Heart right ventricle (tissue), 16 donors: ENCODE results near the gene PTGER3. TPM values are rescaled to one million over a fixed set of nuclear protein-coding genes. Genes with fewer than 3 reads are reported as not detected.

Source experiments
- ATAC-seq, 8 donors: fragments of 200-7000 bp; cut with Tn5 transposase; one replicate each; pipeline ENCODE4 v1.9.1; 2020; ENCODE audit warnings: mild to moderate bottlenecking in 8 of 8, moderate library complexity in 8 of 8, moderate number of reproducible peaks in 1 of 8
- DNase-seq, 2 donors: peaks; one replicate each; pipeline ENCODE4 v3.0.0-alpha.2; 2020
- H3K27ac ChIP-seq, 10 donors: fragments of 200-600 bp; sonication (generic) in 2 of 10; one replicate each; pipeline versions ENCODE4 v1.5.0 to v1.8.0; 2020 to 2022; ENCODE audit warnings: mild to moderate bottlenecking in 3 of 10
- H3K27me3 ChIP-seq, 7 donors: fragments of 200-600 bp; one replicate each; pipeline ENCODE4 v1.8.0; 2021 to 2022; ENCODE audit warnings: mild to moderate bottlenecking in 2 of 7
- H3K36me3 ChIP-seq, 9 donors: fragments of 200-600 bp; sonication (generic) in 1 of 9; one replicate each; pipeline versions ENCODE4 v1.5.0 to v1.8.0; 2020 to 2022; ENCODE audit warnings: mild to moderate bottlenecking in 2 of 9
- H3K4me1 ChIP-seq, 9 donors: fragments of 200-600 bp; sonication (generic) in 1 of 9; one replicate each; pipeline versions ENCODE4 v1.5.0 to v1.8.0; 2020 to 2022; ENCODE audit warnings: mild to moderate bottlenecking in 4 of 9
- H3K4me3 ChIP-seq, 10 donors: fragments of 200-600 bp; sonication (generic) in 2 of 10; one replicate each; pipeline versions ENCODE4 v1.5.0 to v1.8.0; 2020 to 2022; ENCODE audit warnings: mild to moderate bottlenecking in 7 of 10, moderate library complexity in 2 of 10
- H3K9me3 ChIP-seq, 11 donors: fragments of 200-600 bp in 10 of 11; sonication (generic) in 2 of 11; one replicate each; pipeline versions ENCODE4 v1.5.0 to v1.8.0; 2013 to 2022; ENCODE audit warnings: mild to moderate bottlenecking in 2 of 11, control low read depth in 1 of 11, moderate library complexity in 1 of 11
- WGBS, 2 donors: extraction: QIAGEN DNeasy Blood & Tissue Kit; methylation state at CpG; one replicate each; pipeline ENCODE4 v1.1.7; 2013; ENCODE audit warnings: inconsistent platforms in 1 of 2; 5-methylcytosine and 5-hydroxymethylcytosine counted together
- intact Hi-C, 10 donors: fragments of 100-400 bp; cut with DNase I; formaldehyde crosslinking; loops; one replicate each; pipeline versions ENCODE4 v1.11.1 to v1.14.2; 2022
- polyA plus RNA-seq, 2 donors: library from polyadenylated mRNA; stranded (reverse); fragments of 200-250 nt; gene quantifications; one replicate each; pipeline ENCODE4 v1.2.3, GENCODE V29; 2013
- total RNA-seq, 10 donors: library from RNA; stranded (reverse); fragmentation: NEBNext Ultra II Directional in 3 of 10; extraction: Animal tissue kit (Norgen Biotek cat#: 25700) in 3 of 10; gene quantifications; one replicate each; pipeline versions ENCODE4 v1.2.1 to v1.2.4, GENCODE V29; 2021 to 2023
- TF ChIP-seq, protein P1 (sequence below), 9 donors: fragments of 200-600 bp; sonication (generic) in 2 of 9; IDR thresholded peaks; one replicate each; pipeline versions ENCODE4 v1.5.0 to v1.8.0; 2021 to 2022; ENCODE audit warnings: antibody characterized with exemption in 9 of 9, mild to moderate bottlenecking in 5 of 9, moderate library complexity in 1 of 9
- donor health status: Arrhythmogenic right ventricular cardiomyopathy.
- donor health status: ischemic (EF 13 %, LVEDD 7.1; RV severe dilation, severe dysfunction).
- donor health status: healthy with polysubstance abuse.
- donor health status: DM: no; HTN: yes; CAD: no.
- donor health status: DM: no; HTN: no; CAD: no.
- donor health status: ischemic (EF 25% LVEDD 6.9; RV normal size, moderate dysfunction).
- donor health status: ischemic (EF 25% LVEDD 5.7; RV mildly dilated, moderate dysfunction).
- donor health status: healthy.
- donor health status: DM: yes; HTN: yes; CAD: no.
- donor health status: Ischemic cardiomyopathy.
- donor health status: ischemic (EF 35%, LVEDD 5.7; RV mildly dilated, moderate dysfunction).
- donor health status: nonischemic (EF 11% LVEDD 7.7; RV severe dilation, severe dysfunction).
- donor health status: DM: yes; HTN: yes; CAD: no.
- donor health status: PGD.
- donor health status: ischemic (EF 29% LVEDD 5.4; RV normal size, mild dysfunction).
- donor health status: nonischemic (EF 23%, LVEDD 6.1; RV moderate dilation, normal function).

PTGER3 gene
- total and polyA plus RNA-seq, 12 donors: 0.11 to 4.6 (median 1.0) TPM

- WGBS, 2 donors: 81 to 84% methylated on average over 2 of the region's 2 CpGs
- Histone ChIP-seq H3K9me3 (no peaks in the 10 kb centered on the region), H3K27me3 (peaks cover 0 to 7% (median 0%) of the 10 kb centered on the region in 7 donors), H3K4me3 (no peak overlapping the region), H3K4me1 (peaks cover 0 to 13% (median 0%) of the 10 kb centered on the region in 9 donors), H3K27ac (peak overlapping the region in 1 of 10 donors; percentile 37), H3K36me3 (no peaks in the 10 kb centered on the region)
- TF ChIP-seq, protein P1, sequence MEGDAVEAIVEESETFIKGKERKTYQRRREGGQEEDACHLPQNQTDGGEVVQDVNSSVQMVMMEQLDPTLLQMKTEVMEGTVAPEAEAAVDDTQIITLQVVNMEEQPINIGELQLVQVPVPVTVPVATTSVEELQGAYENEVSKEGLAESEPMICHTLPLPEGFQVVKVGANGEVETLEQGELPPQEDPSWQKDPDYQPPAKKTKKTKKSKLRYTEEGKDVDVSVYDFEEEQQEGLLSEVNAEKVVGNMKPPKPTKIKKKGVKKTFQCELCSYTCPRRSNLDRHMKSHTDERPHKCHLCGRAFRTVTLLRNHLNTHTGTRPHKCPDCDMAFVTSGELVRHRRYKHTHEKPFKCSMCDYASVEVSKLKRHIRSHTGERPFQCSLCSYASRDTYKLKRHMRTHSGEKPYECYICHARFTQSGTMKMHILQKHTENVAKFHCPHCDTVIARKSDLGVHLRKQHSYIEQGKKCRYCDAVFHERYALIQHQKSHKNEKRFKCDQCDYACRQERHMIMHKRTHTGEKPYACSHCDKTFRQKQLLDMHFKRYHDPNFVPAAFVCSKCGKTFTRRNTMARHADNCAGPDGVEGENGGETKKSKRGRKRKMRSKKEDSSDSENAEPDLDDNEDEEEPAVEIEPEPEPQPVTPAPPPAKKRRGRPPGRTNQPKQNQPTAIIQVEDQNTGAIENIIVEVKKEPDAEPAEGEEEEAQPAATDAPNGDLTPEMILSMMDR (IDR thresholded peaks at IDR 0.05): no peak
- intact Hi-C loops: no loop called here
- no peak for DNase-seq
- peak in 1 of 8 donors; percentile 38 for ATAC-seq
These were observed 67.7 kb downstream of the PTGER3 start for GRCh38 chr1:70979881-70980280.

- no peak for DNase-seq
- no peak for ATAC-seq
These were observed 68.3 kb downstream of the PTGER3 start for GRCh38 chr1:70979313-70979712.

GRCh38 chr1:70978623-70979022 is 69.0 kb downstream of the PTGER3 start:
- intact Hi-C loops: no loop called here
- DNase-seq: no peak
- WGBS, 2 donors: 65 to 74% methylated on average over 1 of the region's 1 CpG
- peak in 1 of 8 donors; percentile 21 for ATAC-seq
- Histone ChIP-seq H3K4me1 (peaks cover 0 to 13% (median 0%) of the 10 kb centered on the region in 9 donors), H3K36me3 (no peaks in the 10 kb centered on the region), H3K27ac (no peak overlapping the region), H3K9me3 (no peaks in the 10 kb centered on the region), H3K27me3 (peaks cover 0 to 5% (median 0%) of the 10 kb centered on the region in 7 donors), H3K4me3 (no peak overlapping the region)
- TF ChIP-seq, protein P1 (IDR thresholded peaks at IDR 0.05): no peak

More at GRCh38 chr1:70979313-70979712, 68.3 kb downstream of the PTGER3 start:
- Histone ChIP-seq H3K27me3 (peaks cover 0 to 7% (median 0%) of the 10 kb centered on the region in 7 donors), H3K27ac (peak overlapping the region in 1 of 10 donors; percentile 37), H3K4me1 (peaks cover 0 to 13% (median 0%) of the 10 kb centered on the region in 9 donors), H3K9me3 (no peaks in the 10 kb centered on the region), H3K4me3 (no peak overlapping the region), H3K36me3 (no peaks in the 10 kb centered on the region)
- WGBS, 2 donors: 25 to 51% methylated on average over 4 of the region's 4 CpGs
- intact Hi-C loops: no loop called here
- TF ChIP-seq, protein P1 (IDR thresholded peaks at IDR 0.05): no peak

DNA sequence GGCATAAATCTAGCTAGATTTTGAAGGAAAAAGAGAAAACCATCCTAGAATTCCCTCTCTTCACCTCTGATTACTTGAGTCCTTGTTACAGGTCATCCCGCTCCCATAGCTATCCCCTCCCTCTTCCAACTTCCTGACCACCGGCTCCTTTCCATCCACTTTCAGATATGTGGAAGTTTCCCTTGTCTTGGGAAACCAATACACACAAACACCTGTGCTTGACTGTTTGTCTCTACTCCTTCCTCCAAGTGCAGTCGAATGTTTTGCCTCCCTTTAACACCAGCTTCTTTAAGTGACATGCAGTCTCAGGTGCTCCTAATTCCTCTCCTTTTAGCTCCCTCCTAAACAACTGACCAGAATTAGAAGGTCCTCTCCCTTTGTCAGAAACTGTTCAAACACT is 70.0 kb downstream of the PTGER3 start:
- peaks cover 0 to 13% (median 0%) of the 10 kb centered on the region in 9 donors for H3K4me1 ChIP-seq
- H3K4me3 ChIP-seq: no peak overlapping the region
- H3K9me3 ChIP-seq: no peaks in the 10 kb centered on the region
- H3K36me3 ChIP-seq: no peaks in the 10 kb centered on the region
- no peaks in the 10 kb centered on the region for H3K27me3 ChIP-seq
- ATAC-seq (no peak), DNase-seq (no peak)
- TF ChIP-seq, protein P1 (IDR thresholded peaks at IDR 0.05): no peak
- WGBS, 2 donors: 65 to 77% methylated on average over 3 of the region's 3 CpGs
- H3K27ac ChIP-seq: no peak overlapping the region
- intact Hi-C loops: no loop called here
